Measurements from ENCODE around the gene PRKACG. TPM values are rescaled to one million over a fixed set of nuclear protein-coding genes. Genes with fewer than 3 reads are reported as not detected.

The PRKACG gene
- total RNA-seq, 1 donor from 2014 or later: not detected

GRCh38 chr9:69013382-69013727, 558 bp downstream of the PRKACG start:
- intact Hi-C loops (cut with DNase I): no loop called here
- TF ChIP-seq CTCF (IDR thresholded peaks at IDR 0.05): no peak
- DNase-seq (ENCODE audit: low spot score in 2 of 2): no peak
- Histone ChIP-seq H3K27me3 (no peaks in the 10 kb centered on the region), H3K36me3 (no peaks in the 10 kb centered on the region), H3K9me3 (no peaks in the 10 kb centered on the region), H3K27ac (no peak overlapping the region), H3K4me1 (no peaks in the 10 kb centered on the region), H3K4me3 (no peak overlapping the region)

GRCh38 chr9:69012696-69013381, 1.1 kb downstream of the PRKACG start:
- H3K27me3 ChIP-seq: no peaks in the 10 kb centered on the region
- intact Hi-C loops (cut with DNase I): no loop called here
- no peaks in the 10 kb centered on the region for H3K36me3 ChIP-seq
- no peak overlapping the region for H3K4me3 ChIP-seq
- H3K4me1 ChIP-seq: no peaks in the 10 kb centered on the region
- H3K27ac ChIP-seq: no peak overlapping the region
- DNase-seq (ENCODE audit: low spot score in 2 of 2): no peak
- H3K9me3 ChIP-seq: no peaks in the 10 kb centered on the region
- no peak for TF ChIP-seq CTCF (IDR thresholded peaks at IDR 0.05)

GRCh38 chr9:69009708-69010107, 4.2 kb downstream of the PRKACG start:
- no peaks in the 10 kb centered on the region for H3K4me1 ChIP-seq
- H3K27me3 ChIP-seq: no peaks in the 10 kb centered on the region
- no peaks in the 10 kb centered on the region for H3K36me3 ChIP-seq
- no peaks in the 10 kb centered on the region for H3K9me3 ChIP-seq
- TF ChIP-seq CTCF (IDR thresholded peaks at IDR 0.05): no peak
- no peak for DNase-seq (ENCODE audit: low spot score in 2 of 2)
- intact Hi-C loops (cut with DNase I): no loop called here
- H3K4me3 ChIP-seq: no peak overlapping the region
- H3K27ac ChIP-seq: no peak overlapping the region

GRCh38 chr9:69004836-69005235, 9.1 kb downstream of the PRKACG start:
- intact Hi-C loops (cut with DNase I): no loop called here
- Histone ChIP-seq H3K27ac (no peak overlapping the region), H3K27me3 (no peaks in the 10 kb centered on the region), H3K36me3 (no peaks in the 10 kb centered on the region), H3K4me1 (no peaks in the 10 kb centered on the region), H3K4me3 (no peak overlapping the region), H3K9me3 (no peaks in the 10 kb centered on the region)
- DNase-seq (ENCODE audit: low spot score in 2 of 2): no peak
- TF ChIP-seq CTCF (IDR thresholded peaks at IDR 0.05): no peak

- Histone ChIP-seq H3K4me3 (no peak overlapping the region), H3K9me3 (no peaks in the 10 kb centered on the region), H3K27me3 (no peaks in the 10 kb centered on the region), H3K36me3 (no peaks in the 10 kb centered on the region), H3K27ac (no peak overlapping the region), H3K4me1 (no peaks in the 10 kb centered on the region)
- TF ChIP-seq CTCF (IDR thresholded peaks at IDR 0.05): no peak
- no peak for DNase-seq (ENCODE audit: low spot score in 2 of 2)
- intact Hi-C loops (cut with DNase I): no loop called here
Measured at GRCh38 chr9:69003051-69003450, 10.9 kb downstream of the PRKACG start.

GRCh38 chr9:69001921-69002320, 12.0 kb downstream of the PRKACG start:
- intact Hi-C loops (cut with DNase I): no loop called here
- H3K4me3 ChIP-seq: no peak overlapping the region
- H3K9me3 ChIP-seq: no peaks in the 10 kb centered on the region
- H3K27ac ChIP-seq: no peak overlapping the region
- no peaks in the 10 kb centered on the region for H3K27me3 ChIP-seq
- no peaks in the 10 kb centered on the region for H3K4me1 ChIP-seq
- DNase-seq (ENCODE audit: low spot score in 2 of 2): no peak
- H3K36me3 ChIP-seq: no peaks in the 10 kb centered on the region
- TF ChIP-seq CTCF (IDR thresholded peaks at IDR 0.05): no peak

Measured in ascending aorta (tissue), 2 donors.